Ureter (tissue), 1 donor: Measurements from ENCODE around the gene WDR7. TPM values are rescaled to one million over a fixed set of nuclear protein-coding genes. Genes with fewer than 3 reads are reported as not detected.

Source experiments
- DNase-seq: peaks from one replicate; pipeline ENCODE4 v3.0.0-alpha.2; 2020; ENCODE audit warnings: low spot score
- total RNA-seq: library from RNA; stranded (reverse); gene quantifications from one replicate; pipeline ENCODE4 v1.2.4, GENCODE V29; 2023
- donor health status: DM: yes; HTN: yes; CAD: no.

The WDR7 gene
- total RNA-seq, 1 donor from 2014 or later = 49.2 TPM

- no peak for DNase-seq
Measured at GRCh38 chr18:57035590-57035989, 384.4 kb downstream of the WDR7 start.

GRCh38 chr18:57038395-57038794, 387.2 kb downstream of the WDR7 start:
- no peak for DNase-seq

DNA sequence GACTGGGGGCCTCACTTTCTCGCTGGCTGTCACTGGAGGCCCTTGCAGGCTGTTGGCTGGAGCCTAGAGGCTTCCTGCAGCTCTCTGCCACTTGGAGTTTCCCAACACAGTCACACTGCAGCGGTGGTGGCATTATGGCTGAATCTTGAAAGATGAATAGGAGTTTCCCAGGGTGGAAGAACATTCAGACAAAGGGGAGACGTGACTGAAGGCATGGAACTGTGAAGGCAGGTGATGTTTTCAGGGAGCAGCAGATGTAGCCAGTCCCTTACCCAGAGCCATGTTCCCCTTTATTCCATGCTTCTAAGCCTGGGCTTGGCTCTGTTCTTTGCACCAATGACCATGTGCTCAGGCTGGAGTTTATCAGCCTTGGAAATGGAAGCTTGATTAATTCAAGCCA, 389.0 kb downstream of the WDR7 start:
- DNase-seq = no peak

DNA sequence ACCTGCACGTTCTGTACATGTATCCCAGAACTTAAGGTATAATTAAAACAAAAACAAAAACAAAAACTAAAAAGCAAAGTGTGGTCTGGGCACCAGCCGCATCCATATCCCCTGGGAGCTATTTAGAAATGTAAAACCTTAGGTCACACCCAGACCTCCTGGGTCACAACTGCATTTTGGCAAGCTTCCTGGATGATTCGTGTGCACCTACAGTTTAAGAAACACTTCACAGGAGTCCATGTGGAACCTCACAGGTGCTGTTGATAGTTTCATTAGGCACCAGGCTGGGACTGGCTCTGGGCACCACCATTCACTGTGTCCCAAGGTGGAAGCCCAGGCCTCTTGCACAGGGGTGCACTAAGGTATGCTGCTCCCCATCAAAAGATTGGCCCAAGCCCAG, 392.1 kb downstream of the WDR7 start:
- DNase-seq = no peak

DNA sequence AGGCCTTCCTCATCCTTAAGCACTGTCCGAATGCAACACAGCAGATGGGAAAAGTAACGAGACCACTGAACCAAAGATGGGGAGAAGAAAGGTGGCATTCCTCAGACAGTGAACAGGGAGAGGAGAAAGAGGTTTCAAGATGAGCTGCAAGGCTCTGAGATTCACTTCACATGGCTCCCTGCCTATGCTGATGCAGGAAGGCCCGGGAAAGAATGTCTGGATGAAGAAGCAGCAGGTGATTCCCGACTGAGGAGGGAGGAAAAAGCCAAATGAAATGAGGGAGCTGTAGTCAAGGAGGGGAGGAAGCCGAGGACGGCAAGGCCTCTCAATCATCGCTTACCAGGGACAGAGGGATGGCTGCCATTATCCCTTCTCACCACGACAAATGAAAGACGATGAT, 397.2 kb downstream of the WDR7 start:
- no peak for DNase-seq

DNA sequence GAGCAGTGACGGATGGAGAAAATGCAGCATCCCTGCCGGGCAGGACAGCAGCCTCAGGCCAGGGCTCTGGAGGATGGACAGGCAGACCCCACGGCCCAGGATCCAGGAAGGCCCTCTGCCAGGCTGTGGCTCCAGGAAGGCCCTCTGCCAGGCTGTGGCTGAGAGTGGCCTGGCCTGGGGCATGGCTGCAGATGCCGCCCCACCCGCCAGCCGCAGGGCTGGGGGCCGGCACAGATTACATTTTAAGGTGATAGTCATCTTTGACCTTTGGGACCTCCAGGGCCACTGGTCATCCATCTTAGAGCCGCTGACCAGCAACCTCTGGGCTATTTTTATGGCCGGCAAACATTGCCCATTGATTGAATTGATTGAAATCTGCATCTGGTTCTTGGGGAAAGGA, 397.7 kb downstream of the WDR7 start:
- no peak for DNase-seq

DNA sequence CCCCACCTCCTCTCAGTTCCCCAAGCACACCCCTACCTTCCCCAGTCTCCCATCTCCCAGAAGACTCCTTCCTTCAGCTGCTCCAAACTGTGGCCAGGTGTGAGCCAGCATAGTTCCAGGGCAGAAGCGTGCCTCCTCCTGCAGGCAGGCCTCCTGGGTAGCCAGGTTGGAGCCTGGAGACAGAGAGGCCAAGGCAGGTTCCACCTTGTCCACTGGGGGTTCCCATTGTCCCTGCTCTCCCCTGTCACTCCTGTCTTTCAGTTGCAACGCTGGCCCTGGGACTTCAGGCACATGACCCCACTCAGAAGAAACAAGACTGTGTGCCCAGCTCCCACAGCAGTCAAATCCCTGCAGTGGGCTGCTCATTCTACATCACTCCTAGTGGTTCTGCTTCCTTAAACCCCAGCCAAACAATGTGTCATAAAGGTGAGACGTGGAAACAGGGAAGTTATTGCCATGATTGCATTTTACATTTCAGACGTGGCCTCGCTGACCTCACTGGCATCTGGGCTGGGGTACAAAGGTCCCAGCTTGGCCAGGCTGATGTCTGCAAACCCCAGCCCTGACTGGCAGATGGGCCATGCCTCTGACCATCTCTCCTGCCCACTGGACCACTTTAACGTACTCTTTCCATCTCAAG, 399.3 kb downstream of the WDR7 start:
- DNase-seq = no peak

GRCh38 chr18:57051021-57051656, 400.0 kb downstream of the WDR7 start:
- no peak for DNase-seq

GRCh38 chr18:57051657-57052044, 400.5 kb downstream of the WDR7 start:
- no peak for DNase-seq

DNA sequence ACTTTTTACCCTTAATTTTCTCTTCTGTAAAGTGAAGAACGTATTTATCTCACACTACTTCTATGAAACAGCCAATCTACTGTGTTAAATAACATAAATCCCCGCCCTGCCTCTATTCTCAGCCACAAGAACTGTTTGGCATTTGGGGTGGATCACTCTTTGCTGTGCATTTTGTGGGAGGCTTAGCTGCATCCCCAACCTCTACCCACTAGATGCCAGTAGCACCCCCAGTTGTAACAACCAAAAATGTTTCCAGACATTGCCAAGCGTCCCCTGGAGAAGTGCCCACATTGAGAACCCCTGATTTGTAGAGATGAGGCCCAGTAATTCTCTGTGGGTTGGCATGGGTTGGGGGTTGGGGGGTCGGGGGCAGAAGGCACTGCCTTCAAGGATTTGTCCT, 401.0 kb downstream of the WDR7 start:
- no peak for DNase-seq

- DNase-seq = no peak
Measured at GRCh38 chr18:57052759-57053158, 401.6 kb downstream of the WDR7 start.

DNA sequence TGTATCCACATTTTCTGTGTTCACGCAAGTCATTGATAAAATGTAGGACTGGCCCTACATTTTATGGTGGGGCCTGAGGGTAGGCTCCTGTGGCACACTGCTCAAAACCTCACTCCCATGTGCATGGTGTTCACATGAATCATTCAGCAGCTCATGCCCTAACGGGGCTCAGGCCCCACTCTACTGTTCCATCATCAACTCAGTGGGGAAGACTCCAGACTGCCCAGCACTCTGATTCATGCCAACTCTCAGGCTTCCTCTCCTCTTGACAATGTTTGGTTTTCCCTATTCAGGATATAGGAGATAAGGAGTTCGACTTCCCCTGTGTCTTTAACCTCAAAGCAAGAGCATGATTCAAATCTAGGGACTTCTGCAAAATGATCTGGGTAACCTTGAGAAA, 403.7 kb downstream of the WDR7 start:
- DNase-seq = no peak

GRCh38 chr18:57057890-57058289, 406.7 kb downstream of the WDR7 start:
- DNase-seq = no peak

DNA sequence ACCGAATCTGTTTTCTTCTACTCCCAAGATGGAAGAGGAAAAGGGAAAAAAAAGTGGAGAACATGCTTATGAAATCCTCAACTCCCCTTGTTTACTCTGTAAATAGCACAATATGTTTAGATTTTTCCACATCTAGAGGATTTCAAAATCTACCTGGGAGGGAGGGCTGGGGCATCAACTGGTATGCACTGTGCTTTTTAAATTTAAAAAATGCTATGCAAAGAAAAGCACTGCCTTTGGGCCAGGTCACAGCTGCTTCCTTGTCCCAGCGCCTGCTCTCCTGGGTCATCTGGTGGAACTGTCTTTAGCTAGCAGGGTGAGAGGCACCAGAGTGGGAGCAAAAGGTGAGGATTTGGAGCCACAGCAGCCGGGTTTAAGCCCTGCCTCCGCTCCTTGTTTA, 407.6 kb downstream of the WDR7 start:
- DNase-seq = no peak

DNA sequence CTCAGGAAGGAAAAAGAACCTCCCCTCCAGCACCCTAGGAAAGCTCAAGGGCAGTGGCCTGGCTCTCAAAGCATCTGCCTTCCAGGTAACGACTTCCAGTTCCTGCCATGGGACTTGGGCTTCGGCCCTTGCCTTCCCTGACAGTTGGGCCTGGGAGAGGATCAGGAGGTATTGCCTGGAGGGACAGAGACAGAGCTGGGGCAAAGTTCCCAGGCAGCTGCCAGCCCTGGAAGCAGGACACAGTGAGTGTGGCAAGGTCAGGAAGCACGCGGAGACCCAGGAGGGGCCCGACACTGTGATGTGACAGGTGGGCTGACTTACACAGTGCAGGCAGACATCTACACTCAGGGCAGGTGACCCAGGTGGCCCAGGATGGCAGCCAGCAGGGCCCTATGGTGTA, 408.2 kb downstream of the WDR7 start:
- DNase-seq = no peak

- no peak for DNase-seq
Measured at GRCh38 chr18:57060814-57061213, 409.7 kb downstream of the WDR7 start.

DNA sequence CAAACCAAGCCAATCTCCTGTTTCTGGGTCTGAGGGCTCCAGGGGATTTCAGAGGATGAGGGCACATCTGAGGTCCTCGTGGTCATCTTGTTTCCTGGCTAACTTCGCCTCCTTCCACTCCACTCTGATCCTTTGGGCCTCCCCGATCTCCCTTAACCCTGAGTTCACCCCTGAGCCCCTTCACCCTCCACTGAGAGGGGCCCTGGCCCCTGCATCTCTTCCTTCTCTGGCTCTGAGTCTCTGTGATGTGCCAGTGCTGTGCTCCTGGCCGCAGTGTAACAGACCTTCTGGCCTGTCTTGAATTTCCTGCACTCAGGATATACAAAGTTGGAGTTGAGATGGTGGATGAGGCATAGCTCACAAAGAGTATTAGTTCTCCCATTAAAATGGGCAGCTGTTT, 411.0 kb downstream of the WDR7 start:
- no peak for DNase-seq

DNA sequence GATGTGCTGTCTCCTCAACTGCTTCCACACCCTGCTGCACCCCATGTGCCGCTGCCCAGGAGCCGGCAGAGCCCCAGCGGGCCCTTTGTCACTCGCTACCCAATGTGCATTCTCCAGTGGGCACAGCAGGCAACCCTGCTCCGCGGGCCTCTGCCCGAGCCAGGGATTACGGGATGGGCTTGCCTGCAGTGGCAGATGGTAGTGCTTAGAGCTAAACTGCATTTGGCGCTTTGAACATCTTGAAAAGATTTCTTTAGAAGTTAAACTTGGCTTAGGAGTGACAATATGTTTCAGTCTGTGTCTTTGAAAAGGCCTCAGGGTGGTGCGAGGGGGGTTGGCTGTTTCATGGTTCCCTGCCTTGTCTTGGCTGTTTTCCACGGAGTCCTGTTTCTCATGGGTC, 411.7 kb downstream of the WDR7 start:
- DNase-seq = no peak

DNA sequence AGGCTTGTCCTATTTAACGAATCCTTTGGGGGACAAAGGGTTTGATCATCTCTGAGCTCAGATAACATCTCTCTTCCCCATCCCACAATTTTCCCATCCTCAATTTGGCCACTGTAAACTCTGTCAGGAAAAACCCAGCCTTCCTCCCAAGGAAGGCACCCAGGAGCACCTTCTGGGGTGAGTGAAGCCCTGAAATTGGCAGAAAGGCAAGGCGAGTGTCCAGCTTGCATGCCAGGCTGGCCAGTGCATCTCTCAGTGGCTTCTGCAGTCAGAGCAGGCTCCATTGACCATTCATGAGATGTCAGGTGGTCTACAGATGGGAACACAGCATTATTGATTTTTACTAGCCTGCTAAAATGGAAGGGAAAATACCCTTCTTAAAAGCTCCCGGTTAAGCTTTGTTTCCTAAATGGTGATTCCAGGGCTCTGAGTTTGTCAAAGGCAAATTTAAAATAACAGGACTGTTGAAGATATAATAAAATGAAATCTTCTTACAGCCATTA, 412.5 kb downstream of the WDR7 start:
- no peak for DNase-seq

DNA sequence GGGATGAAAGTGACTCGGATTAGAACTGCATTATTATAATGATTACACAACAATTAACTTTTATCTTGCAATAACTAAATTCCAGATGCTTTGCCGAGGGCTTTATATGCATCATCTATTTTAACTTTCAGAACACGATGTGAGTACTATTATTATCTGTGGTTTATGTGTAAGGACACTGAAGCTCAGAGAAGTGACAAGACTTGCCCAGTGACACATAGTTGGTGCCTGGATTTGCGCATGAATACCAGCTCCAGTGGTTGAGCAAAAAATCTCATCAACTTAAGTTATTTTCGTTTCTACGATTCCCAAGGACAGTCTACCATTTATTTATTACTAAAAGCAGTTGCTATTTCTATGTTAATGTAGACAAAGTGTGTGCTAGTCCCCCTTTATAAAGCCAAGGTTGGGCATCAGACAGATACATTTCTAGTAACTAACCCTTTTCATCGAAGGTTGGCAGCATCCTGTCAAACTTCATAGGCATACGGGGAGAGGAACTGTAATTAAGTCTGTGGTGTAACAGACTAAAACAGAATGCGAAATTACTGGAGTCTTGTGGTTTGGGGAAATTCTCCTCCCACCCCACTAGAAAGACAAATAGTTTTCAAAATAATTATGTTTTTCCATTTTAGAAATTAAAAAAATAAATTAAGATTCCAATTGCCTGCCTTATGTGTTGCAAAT, 422.5 kb downstream of the WDR7 start:
- DNase-seq = no peak

- no peak for DNase-seq
Measured at GRCh38 chr18:57075716-57076400, 424.7 kb downstream of the WDR7 start.

GRCh38 chr18:57077005-57077765, 426.0 kb downstream of the WDR7 start:
- DNase-seq = no peak
